K562 (cell line): ENCODE measurements around the gene AFG1L.

Experiments
- ARID4B ChIP-seq: sonication (generic); formaldehyde crosslinking; IDR thresholded peaks from 2 replicates; pipeline ENCODE4 v1.8.0; 2022; ENCODE audit warnings: mild to moderate bottlenecking, missing genetic modification reagents
- CTCF ChIP-seq, 3 experiments: IDR thresholded peaks in 2 of 3; conservative IDR thresholded peaks in 1 of 3; 2 replicates each; pipeline ENCODE4 v1.5.1; 2011 to 2012; ENCODE audit warnings: low read length in 3 of 3, mild to moderate bottlenecking in 3 of 3, control low read depth in 2 of 3, improper control_type of control experiment in 1 of 3, inconsistent platforms in 1 of 3, low read depth in 1 of 3, mixed read lengths in 1 of 3, moderate library complexity in 1 of 3; ENCODE audit not compliant: insufficient read depth in 2 of 3
- L3MBTL2 ChIP-seq: fragments of 450-650 bp; IDR thresholded peaks from 2 replicates; pipeline ENCODE4 v1.6.1; 2016; ENCODE audit warnings: mild to moderate bottlenecking, moderate library complexity
- MYC ChIP-seq, 2 experiments: fragments of 250-450 bp in 1 of 2; sonication (Bioruptor Pico) in 1 of 2; IDR thresholded peaks; 2 replicates each; pipeline versions ENCODE4 v1.5.1 to v1.6.1; 2012 to 2021; ENCODE audit warnings: low read depth in 2 of 2, borderline replicate concordance in 1 of 2, improper control_type of control experiment in 1 of 2, low read length in 1 of 2, mild to moderate bottlenecking in 1 of 2, moderate library complexity in 1 of 2
- PURB ChIP-seq: sonication (generic); formaldehyde crosslinking; IDR thresholded peaks from 2 replicates; pipeline ENCODE4 v1.9.0; 2021; ENCODE audit warnings: low read depth, mild to moderate bottlenecking, missing genetic modification reagents
- TAF9B ChIP-seq: fragments of 450-650 bp; IDR thresholded peaks from 2 replicates; pipeline ENCODE4 v1.6.1; 2018; ENCODE audit warnings: mild to moderate bottlenecking; ENCODE audit not compliant: partially characterized antibody
- ZNF143 ChIP-seq: sonication (generic); formaldehyde crosslinking; IDR thresholded peaks from 2 replicates; pipeline ENCODE4 v1.9.0; 2022; ENCODE audit warnings: mild to moderate bottlenecking, missing genetic modification reagents
- TF ChIP-seq, protein P1 (sequence below): fragments of 250-450 bp; sonication (Bioruptor Pico); IDR thresholded peaks from 2 replicates; pipeline ENCODE4 v1.5.0; 2021

DNA sequence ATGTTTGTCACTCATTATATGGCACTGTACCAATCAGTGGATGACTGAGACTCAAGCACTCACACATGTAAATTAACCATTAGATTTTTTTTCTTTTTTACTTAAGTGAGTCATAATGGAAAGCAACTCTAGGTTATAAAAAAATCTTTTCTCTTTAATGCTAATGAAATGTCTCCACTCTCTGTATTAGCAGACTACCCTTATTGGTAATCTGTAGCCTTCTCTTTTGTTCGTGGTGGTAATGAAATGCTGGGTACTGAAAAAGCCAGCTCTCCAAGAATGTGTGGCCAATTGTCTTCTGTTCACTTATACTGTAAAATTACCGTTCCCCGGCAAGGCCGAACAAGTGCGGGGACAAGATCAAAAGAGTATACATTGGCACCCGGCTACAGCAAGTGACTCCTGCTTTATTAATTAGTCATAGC lies 69.0 kb downstream of the AFG1L start:
- TF ChIP-seq ZNF143 (CRISPR knock-in tag) (no peak), L3MBTL2 (no peak), ARID4B (CRISPR knock-in tag) (no peak), PURB (CRISPR knock-in tag) (no peak), MYC (IDR thresholded peaks at IDR 0.05; ENCODE audit: low read depth, low read length) (no peak), MYC (CRISPR knock-in tag; IDR thresholded peaks at IDR 0.05; ENCODE audit: borderline replicate concordance, low read depth) (no peak), TAF9B (no peak), CTCF (IDR thresholded peaks at IDR 0.05 in 2 of 3, conservative IDR thresholded peaks at IDR 0.05 in 1 of 3; ENCODE audit: insufficient read depth in 2 of 3, low read depth in 1 of 3, low read length in 3 of 3) (no peak)
- TF ChIP-seq, protein P1, sequence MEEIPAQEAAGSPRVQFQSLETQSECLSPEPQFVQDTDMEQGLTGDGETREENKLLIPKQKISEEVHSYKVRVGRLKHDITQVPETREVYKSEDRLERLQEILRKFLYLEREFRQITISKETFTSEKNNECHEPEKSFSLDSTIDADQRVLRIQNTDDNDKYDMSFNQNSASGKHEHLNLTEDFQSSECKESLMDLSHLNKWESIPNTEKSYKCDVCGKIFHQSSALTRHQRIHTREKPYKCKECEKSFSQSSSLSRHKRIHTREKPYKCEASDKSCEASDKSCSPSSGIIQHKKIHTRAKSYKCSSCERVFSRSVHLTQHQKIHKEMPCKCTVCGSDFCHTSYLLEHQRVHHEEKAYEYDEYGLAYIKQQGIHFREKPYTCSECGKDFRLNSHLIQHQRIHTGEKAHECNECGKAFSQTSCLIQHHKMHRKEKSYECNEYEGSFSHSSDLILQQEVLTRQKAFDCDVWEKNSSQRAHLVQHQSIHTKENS, result no peak
